K562 (cell line): ENCODE data around the gene DOP1B. TPM values are rescaled to one million over a fixed set of nuclear protein-coding genes. Genes with fewer than 3 reads are reported as not detected.

Experiments
- CBX3 ChIP-seq, 2 experiments: IDR thresholded peaks; 1 replicate in 1 of 2; 2 replicates in 1 of 2; pipeline ENCODE4 v1.6.1; 2012; ENCODE audit warnings: inconsistent platforms in 2 of 2, low read length in 2 of 2, borderline replicate concordance in 1 of 2, control low read depth in 1 of 2
- CEBPB ChIP-seq: fragments of 450-650 bp; IDR thresholded peaks from 2 replicates; pipeline ENCODE4 v1.6.1; 2016; ENCODE audit warnings: missing genetic modification characterization, missing compliant biosample characterization
- EHMT2 ChIP-seq: fragments of 450-650 bp; IDR thresholded peaks from 2 replicates; pipeline ENCODE4 v1.6.1; 2018; ENCODE audit warnings: antibody characterized with exemption
- ELF1 ChIP-seq: fragments of 200-800 bp; sonication (Bioruptor generic); IDR thresholded peaks from 2 replicates; pipeline ENCODE4 v1.6.1; 2016; ENCODE audit warnings: missing genetic modification characterization, missing compliant biosample characterization
- NR2C1 ChIP-seq, 2 experiments: fragments of 450-650 bp; IDR thresholded peaks; 2 replicates each; pipeline ENCODE4 v1.6.1; 2017; ENCODE audit warnings: mild to moderate bottlenecking in 2 of 2, antibody characterized with exemption in 1 of 2, inconsistent platforms in 1 of 2, missing compliant biosample characterization in 1 of 2, missing genetic modification characterization in 1 of 2
- NR2F6 ChIP-seq: fragments of 450-650 bp; formaldehyde crosslinking; IDR thresholded peaks from 2 replicates; pipeline ENCODE4 v1.4.0; 2020; ENCODE audit warnings: mild to moderate bottlenecking
- SMAD4 ChIP-seq: fragments of 250-450 bp; sonication (Bioruptor Pico); conservative IDR thresholded peaks from 2 replicates; pipeline ENCODE4 v1.8.0; 2021; ENCODE audit warnings: inconsistent platforms, mild to moderate bottlenecking, moderate library complexity
- XRCC4 ChIP-seq: IDR thresholded peaks from one replicate; pipeline ENCODE4 v1.6.1; 2011; ENCODE audit not compliant: insufficient read depth, insufficient read length; ENCODE audit errors: extremely low read depth
- polyA plus RNA-seq, 8 experiments: library from polyadenylated mRNA; depleted of rRNA in 4 of 8; stranded (reverse) in 5 of 8; unstranded in 3 of 8; fragments of >200 nt; fragmentation: Nextera tagmentation in 2 of 8; fragmentation: Illumina TruSeq in 1 of 8; extraction: Ambion mirVana in 2 of 8; extraction: Trizol in 1 of 8; gene quantifications; 2 replicates each; pipeline versions ENCODE4 v1.2.1 to v1.2.3, GENCODE V29; 2011 to 2014; ENCODE audit warnings: inconsistent platforms in 1 of 8, missing spikeins in 1 of 8
- total RNA-seq, 7 experiments: library from RNA; depleted of rRNA in 6 of 7; stranded (reverse); fragments of >200 nt in 6 of 7; fragmentation: Illumina TruSeq in 2 of 7; extraction: Trizol in 2 of 7; gene quantifications; 2 replicates each; pipeline versions ENCODE4 v1.2.1 to v1.2.3, GENCODE V29; 2011 to 2021; ENCODE audit warnings: low replicate concordance in 1 of 7

The DOP1B gene
- total and polyA plus RNA-seq, 9 of the 15 experiments (the other 6 are each of a cell fraction or from before 2014, with no cell fraction given) = 0.04 to 2.2 (median 0.68) TPM

GRCh38 chr21:36149788-36150711 lies 6.6 kb upstream of the DOP1B start (continued):
- TF ChIP-seq SMAD4 (CRISPR knock-in tag) (peak; percentile 61; the same call in 1 of the 2 replicates), XRCC4 (no peak), ELF1 (tag) (peak; percentile 75), NR2F6 (CRISPR knock-in tag) (no peak), EHMT2 (peak; percentile 75), CBX3 (IDR thresholded peaks at IDR 0.05; ENCODE audit: borderline replicate concordance in 1 of 2, low read length in 2 of 2) (peak in 1 of 2 experiments; percentile 16; a peak in 1 of 3 replicates), NR2C1 (IDR thresholded peaks at IDR 0.05) (peak; percentile 38; the same call in 1 of the 2 replicates), NR2C1 (tag; IDR thresholded peaks at IDR 0.05) (peak; percentile 53), CEBPB (tag) (peak; percentile 52)
